Measurements from ENCODE around the gene DYDC2.

DNA sequence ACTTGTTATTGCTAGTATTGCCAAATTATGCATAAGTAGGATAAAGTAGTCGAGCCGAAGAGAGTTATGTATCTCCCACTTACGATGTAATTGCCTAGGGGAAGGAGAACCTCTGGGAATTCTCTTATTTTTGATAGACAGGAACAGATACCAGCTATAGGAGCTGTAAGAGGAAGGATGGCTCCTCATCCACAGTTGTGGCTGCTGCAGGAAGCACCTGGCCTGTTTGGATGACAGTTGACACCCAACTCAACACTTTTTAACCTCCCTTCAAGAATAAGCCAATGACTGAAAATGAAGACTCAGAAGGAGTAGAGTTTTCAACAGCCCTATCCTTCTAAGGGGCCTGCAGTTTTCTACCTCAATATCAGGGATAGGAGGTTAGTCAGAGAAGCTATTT lies 6.3 kb upstream of the DYDC2 start:
- no peak for TF ChIP-seq EZH2 (IDR thresholded peaks at IDR 0.05; ENCODE audit: low read depth)
- TF ChIP-seq, protein P1, sequence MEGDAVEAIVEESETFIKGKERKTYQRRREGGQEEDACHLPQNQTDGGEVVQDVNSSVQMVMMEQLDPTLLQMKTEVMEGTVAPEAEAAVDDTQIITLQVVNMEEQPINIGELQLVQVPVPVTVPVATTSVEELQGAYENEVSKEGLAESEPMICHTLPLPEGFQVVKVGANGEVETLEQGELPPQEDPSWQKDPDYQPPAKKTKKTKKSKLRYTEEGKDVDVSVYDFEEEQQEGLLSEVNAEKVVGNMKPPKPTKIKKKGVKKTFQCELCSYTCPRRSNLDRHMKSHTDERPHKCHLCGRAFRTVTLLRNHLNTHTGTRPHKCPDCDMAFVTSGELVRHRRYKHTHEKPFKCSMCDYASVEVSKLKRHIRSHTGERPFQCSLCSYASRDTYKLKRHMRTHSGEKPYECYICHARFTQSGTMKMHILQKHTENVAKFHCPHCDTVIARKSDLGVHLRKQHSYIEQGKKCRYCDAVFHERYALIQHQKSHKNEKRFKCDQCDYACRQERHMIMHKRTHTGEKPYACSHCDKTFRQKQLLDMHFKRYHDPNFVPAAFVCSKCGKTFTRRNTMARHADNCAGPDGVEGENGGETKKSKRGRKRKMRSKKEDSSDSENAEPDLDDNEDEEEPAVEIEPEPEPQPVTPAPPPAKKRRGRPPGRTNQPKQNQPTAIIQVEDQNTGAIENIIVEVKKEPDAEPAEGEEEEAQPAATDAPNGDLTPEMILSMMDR (conservative IDR thresholded peaks at IDR 0.05), result no peak

All from PC-9 (cell line).